OCI-LY3 (cell line): Measurements from ENCODE around the gene C6orf141.

Experiments
- CTCF ChIP-seq: fragments of 200-600, 300-600 bp; sonication (generic); IDR thresholded peaks from 2 replicates; pipeline ENCODE4 v1.5.1; 2014; ENCODE audit warnings: antibody characterized with exemption, low read length, low read depth
- EZH2phosphoT487 ChIP-seq: fragments of 200-600 bp; shearing (Covaris generic); IDR thresholded peaks from 2 replicates; pipeline ENCODE4 v1.6.1; 2018; ENCODE audit warnings: antibody characterized with exemption, mixed run types, low read depth

GRCh38 chr6:49543087-49543858, 7.2 kb upstream of the C6orf141 start:
- TF ChIP-seq CTCF (no peak), EZH2phosphoT487 (no peak)
